Prostate gland (tissue), 2 donors: ENCODE results near the gene ANKIB1. TPM values are rescaled to one million over a fixed set of nuclear protein-coding genes. Genes with fewer than 3 reads are reported as not detected.
"Not testable (repeated sequence)": the region's sequence is repeated elsewhere in the genome, so short reads cannot be mapped to it uniquely, and the experiment has no call there.

Experiments used
- DNase-seq: peaks from one replicate; pipeline ENCODE4 v3.0.0-alpha.2; 2019; ENCODE audit warnings: low spot score
- H3K27ac ChIP-seq, 2 donors: fragments of 200-600 bp; sonication (generic); 2 replicates each; pipeline ENCODE4 v1.5.1; 2017 to 2019
- H3K27me3 ChIP-seq: fragments of 200-600 bp; sonication (generic); replicated peaks from 2 replicates; pipeline ENCODE4 v1.5.1; 2019; ENCODE audit not compliant: insufficient read depth
- H3K36me3 ChIP-seq, 2 donors: fragments of 200-600 bp; sonication (generic); 1 replicate in 1 of 2; 2 replicates in 1 of 2; pipeline versions ENCODE4 v1.5.1 to v1.8.1; 2017 to 2019
- H3K4me1 ChIP-seq: fragments of 200-600 bp; sonication (generic); replicated peaks from 2 replicates; pipeline ENCODE4 v1.5.1; 2019
- H3K4me3 ChIP-seq, 2 donors: fragments of 200-600 bp; sonication (generic); 2 replicates each; pipeline ENCODE4 v1.5.1; 2017 to 2019
- H3K9me3 ChIP-seq: fragments of 200-600 bp; sonication (generic); 2 replicates; pipeline ENCODE4 v1.5.1; 2017
- POLR2A ChIP-seq: fragments of 450-650 bp; IDR thresholded peaks from one replicate; pipeline ENCODE4 v1.6.1; 2016; ENCODE audit warnings: antibody characterized with exemption, mild to moderate bottlenecking
- POLR2AphosphoS5 ChIP-seq: sonication (generic); formaldehyde crosslinking; IDR thresholded peaks from one replicate; pipeline ENCODE4 v1.6.1; 2017; ENCODE audit warnings: antibody characterized with exemption
- WGBS: methylation state at CpG from one replicate; pipeline ENCODE4 v1.1.5; 2018; 5-methylcytosine and 5-hydroxymethylcytosine counted together
- intact Hi-C: fragments of 100-400 bp; cut with DNase I; formaldehyde crosslinking; loops from one replicate; pipeline ENCODE4 v1.14.2; 2022
- total RNA-seq, 2 donors: library from RNA; depleted of rRNA; stranded (reverse); fragments of >200 nt; gene quantifications; one replicate each; pipeline ENCODE4 v1.1.0, GENCODE V29; 2016
- TF ChIP-seq, protein P1 (sequence below), 4 experiments: fragments of 200-600 bp in 2 of 4; fragments of 450-650 bp in 2 of 4; sonication (generic) in 2 of 4; IDR thresholded peaks; 1 replicate in 3 of 4; 2 replicates in 1 of 4; pipeline ENCODE4 v1.5.1; 2016 to 2019; ENCODE audit warnings: antibody characterized with exemption in 4 of 4, mild to moderate bottlenecking in 2 of 4, moderate library complexity in 2 of 4

Gene ANKIB1
- total RNA-seq, 2 donors from 2014 or later: 20.1 to 47.9 TPM

DNA sequence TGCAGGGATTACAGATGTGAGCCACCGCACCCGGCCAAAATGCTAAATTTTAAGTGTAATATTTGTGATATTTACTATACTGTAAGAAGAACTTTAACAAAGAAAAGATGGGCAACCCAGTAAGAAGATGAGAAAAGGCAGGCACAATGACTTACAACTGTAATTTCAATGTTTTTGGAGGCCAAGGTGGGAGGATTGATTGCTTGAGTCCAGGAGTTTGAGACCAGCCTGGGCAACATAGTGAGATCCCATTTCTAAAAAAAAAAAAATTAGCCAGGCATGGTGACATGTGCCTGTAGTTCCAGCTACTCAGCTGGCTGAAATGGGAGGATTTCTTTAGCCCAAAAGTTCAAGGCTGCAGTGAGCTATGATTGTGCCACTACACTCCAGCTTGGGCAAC, 189.8 kb downstream of the ANKIB1 start:
- WGBS: 100% methylated on average over 2 of the region's 2 CpGs
- intact Hi-C loops: no loop called here
- Histone ChIP-seq H3K4me3 (no peak overlapping the region), H3K9me3 (no peaks in the 10 kb centered on the region), H3K27me3 (no peaks in the 10 kb centered on the region), H3K4me1 (no peaks in the 10 kb centered on the region), H3K36me3 (no peaks in the 10 kb centered on the region), H3K27ac (no peak overlapping the region)
- DNase-seq: no peak
- TF ChIP-seq, protein P1, sequence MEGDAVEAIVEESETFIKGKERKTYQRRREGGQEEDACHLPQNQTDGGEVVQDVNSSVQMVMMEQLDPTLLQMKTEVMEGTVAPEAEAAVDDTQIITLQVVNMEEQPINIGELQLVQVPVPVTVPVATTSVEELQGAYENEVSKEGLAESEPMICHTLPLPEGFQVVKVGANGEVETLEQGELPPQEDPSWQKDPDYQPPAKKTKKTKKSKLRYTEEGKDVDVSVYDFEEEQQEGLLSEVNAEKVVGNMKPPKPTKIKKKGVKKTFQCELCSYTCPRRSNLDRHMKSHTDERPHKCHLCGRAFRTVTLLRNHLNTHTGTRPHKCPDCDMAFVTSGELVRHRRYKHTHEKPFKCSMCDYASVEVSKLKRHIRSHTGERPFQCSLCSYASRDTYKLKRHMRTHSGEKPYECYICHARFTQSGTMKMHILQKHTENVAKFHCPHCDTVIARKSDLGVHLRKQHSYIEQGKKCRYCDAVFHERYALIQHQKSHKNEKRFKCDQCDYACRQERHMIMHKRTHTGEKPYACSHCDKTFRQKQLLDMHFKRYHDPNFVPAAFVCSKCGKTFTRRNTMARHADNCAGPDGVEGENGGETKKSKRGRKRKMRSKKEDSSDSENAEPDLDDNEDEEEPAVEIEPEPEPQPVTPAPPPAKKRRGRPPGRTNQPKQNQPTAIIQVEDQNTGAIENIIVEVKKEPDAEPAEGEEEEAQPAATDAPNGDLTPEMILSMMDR (IDR thresholded peaks at IDR 0.05): no peak
- TF ChIP-seq POLR2A: no peak
- TF ChIP-seq POLR2AphosphoS5: no peak

DNA sequence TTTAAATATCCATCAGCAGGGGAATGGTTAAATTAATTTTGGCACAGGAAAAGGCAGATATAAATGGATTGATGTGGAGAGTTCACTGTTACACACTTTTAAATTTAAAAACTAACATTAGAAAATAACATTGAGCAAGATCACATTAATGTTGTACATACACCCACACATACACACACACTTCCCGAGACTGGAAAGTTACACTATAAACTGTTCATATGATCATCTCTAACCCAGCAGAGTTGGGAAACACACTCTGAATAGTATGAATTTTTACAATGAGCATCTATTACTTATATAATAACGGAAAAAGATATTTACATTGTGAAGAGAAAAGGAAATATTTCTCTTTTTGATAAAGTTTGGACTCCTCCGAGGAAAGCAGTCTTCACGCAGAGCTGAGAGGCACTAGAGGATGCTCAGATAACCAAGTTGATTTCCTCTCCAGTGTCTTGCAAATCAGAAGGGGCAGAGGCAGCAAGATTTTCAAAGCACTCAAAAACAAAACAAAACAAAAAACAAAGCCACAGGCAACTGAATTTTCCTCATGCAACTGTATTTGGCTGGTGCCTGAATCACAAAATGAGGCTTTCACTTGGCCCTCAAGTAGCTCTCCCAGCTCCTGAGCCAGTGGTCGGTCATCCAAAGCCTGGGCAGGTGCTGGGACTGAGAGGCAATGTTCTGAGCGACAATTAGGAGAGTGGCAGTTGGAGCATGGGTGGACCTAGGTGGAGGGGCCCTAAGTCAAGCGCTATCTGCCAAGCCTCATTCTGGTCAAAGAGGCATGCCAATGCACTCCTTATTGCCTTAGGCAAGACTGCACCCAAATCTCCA, 191.1 kb downstream of the ANKIB1 start:
- no peaks in the 10 kb centered on the region for H3K36me3 ChIP-seq
- intact Hi-C loops: no loop called here
- 75% methylated on average over 7 of the region's 7 CpGs for WGBS
- no peak for TF ChIP-seq POLR2A
- TF ChIP-seq, protein P1 (IDR thresholded peaks at IDR 0.05): no peak
- no peak for DNase-seq
- no peak overlapping the region for H3K27ac ChIP-seq
- H3K4me1 ChIP-seq: no peaks in the 10 kb centered on the region
- no peaks in the 10 kb centered on the region for H3K27me3 ChIP-seq
- no peak overlapping the region for H3K4me3 ChIP-seq
- H3K9me3 ChIP-seq: no peaks in the 10 kb centered on the region

DNA sequence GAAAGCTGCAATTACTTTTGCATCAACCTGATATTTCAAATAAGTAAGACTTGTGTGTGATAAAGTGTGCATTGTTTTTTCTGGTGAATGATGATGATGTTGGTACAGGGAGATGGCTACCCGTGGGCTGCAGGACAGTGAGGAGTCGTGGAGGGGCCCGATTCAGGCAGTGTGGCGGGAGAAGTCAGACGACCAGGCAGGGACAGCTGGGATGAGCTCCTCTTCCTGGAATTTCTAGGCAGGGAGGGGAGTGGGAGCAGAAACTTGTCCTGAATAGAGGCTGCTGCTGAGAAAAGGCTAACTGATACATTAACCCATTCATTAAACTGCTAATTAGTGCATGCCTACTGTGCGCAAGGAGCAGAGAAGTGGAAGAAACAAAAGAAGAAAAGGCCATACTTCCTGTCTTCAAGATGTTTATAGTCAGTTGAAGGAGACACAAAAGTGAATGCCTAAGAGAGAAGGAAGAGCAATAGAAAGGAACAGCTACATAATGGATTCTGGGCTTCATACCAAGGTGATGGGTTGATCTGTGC, 192.2 kb downstream of the ANKIB1 start:
- no peaks in the 10 kb centered on the region for H3K9me3 ChIP-seq
- H3K27me3 ChIP-seq: no peaks in the 10 kb centered on the region
- H3K36me3 ChIP-seq: no peaks in the 10 kb centered on the region
- no peak for DNase-seq
- H3K27ac ChIP-seq: no peak overlapping the region
- whole genome bisulfite sequencing: 70% methylated on average over 6 of the region's 6 CpGs
- no peaks in the 10 kb centered on the region for H3K4me1 ChIP-seq
- TF ChIP-seq POLR2AphosphoS5 (no peak), POLR2A (no peak)
- TF ChIP-seq, protein P1 (IDR thresholded peaks at IDR 0.05): no peak
- H3K4me3 ChIP-seq: no peak overlapping the region
- intact Hi-C loops: no loop called here

DNA sequence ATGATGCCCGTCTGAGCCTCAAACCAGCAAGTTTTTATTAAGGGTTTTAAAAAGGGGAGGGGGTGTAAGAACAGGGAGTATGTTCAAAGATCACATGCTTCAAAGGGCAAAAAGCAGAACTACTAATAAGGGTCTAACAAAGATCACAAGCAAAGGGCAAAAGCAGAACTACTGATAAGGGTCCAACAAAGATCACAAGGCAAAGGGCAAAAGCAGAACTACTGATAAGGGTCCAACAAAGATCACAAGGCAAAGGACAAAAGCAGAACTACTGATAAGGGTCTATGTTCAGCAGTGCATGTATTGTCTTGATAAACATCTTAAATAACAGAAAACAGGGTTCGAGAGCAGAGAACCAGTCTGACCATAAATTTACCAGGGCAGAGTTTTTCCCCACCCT, 196.9 kb downstream of the ANKIB1 start:
- 85% methylated on average over 2 of the region's 2 CpGs for WGBS
- H3K4me3 ChIP-seq, H3K36me3 ChIP-seq, H3K4me1 ChIP-seq, H3K9me3 ChIP-seq, DNase-seq, H3K27ac ChIP-seq, H3K27me3 ChIP-seq: not testable (repeated sequence)
- intact Hi-C loops: loop anchor here (5.0 kb wide), 1 partner anchor 195 kb away; the partner anchor contains the start of genes ANKIB1 and KRIT1

DNA sequence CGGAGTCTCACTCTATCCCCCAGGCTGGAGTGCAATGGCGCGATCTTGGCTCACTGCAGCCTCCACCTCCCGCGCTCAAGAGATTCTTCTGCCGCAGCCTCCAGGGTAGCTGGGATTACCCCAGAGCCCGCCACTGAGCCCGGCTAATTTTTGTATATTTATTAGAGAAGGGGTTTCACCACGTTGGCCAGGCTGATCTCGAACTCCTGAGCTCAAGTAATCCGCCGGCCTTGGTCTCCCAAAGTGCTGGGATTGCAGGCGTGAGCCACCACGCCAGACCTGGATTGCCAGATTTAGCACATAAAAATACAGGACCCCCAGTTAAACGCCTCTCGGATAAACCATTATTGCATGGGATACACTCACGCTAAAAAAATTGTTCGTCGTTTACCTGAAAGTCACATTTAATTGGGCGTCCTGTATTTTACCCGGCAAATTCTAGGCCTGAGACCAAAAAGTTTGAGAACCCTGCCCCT, 201.1 kb downstream of the ANKIB1 start:
- no peaks in the 10 kb centered on the region for H3K9me3 ChIP-seq
- no peaks in the 10 kb centered on the region for H3K36me3 ChIP-seq
- H3K4me3 ChIP-seq: peak overlapping the region; percentile 98 to 99
- H3K27me3 ChIP-seq: no peaks in the 10 kb centered on the region
- H3K27ac ChIP-seq: peak overlapping the region; percentile 97
- no peaks in the 10 kb centered on the region for H3K4me1 ChIP-seq
- 53% methylated on average over 21 of the region's 21 CpGs for WGBS
- intact Hi-C loops: loop anchor here (2.0 to 5.0 kb wide), 2 partner anchors 312 to 570 kb away; partner anchors contain the start of gene CYP51A1
- no peak for DNase-seq
- TF ChIP-seq, protein P1 (IDR thresholded peaks at IDR 0.05): no peak
- TF ChIP-seq POLR2A: no peak
- TF ChIP-seq POLR2AphosphoS5: no peak
